ENCODE data around the gene COPS7A. TPM values are rescaled to one million over a fixed set of nuclear protein-coding genes. Genes with fewer than 3 reads are reported as not detected.
"Not testable (repeated sequence)": the region's sequence is repeated elsewhere in the genome, so short reads cannot be mapped to it uniquely, and the experiment has no call there.

Gene COPS7A
- total RNA-seq, 1 experiment from 2014 or later = 34.2 TPM

DNA sequence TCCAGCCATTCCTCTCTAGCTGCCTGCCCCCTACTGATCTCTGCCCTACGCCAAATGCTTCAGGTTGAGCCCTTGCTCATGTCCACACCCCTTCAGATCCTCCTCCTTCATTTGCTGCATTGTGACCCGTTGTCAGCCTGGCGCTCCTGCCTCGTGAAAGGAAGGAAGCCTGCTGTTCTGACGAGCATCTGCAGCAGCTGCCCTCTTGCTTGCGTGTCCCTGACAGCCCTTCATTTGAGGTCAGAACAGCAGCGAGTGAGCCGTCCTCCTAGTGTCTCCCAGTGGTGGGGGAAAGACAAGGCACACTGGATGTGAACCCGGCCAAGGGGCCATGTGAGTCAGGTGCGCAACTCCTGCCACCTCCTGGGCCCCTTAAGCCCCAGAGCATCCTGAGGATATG lies 20.2 kb upstream of the COPS7A start:
- Histone ChIP-seq H3K27ac (ENCODE audit: insufficient read length, low read depth, low read length) (no peak overlapping the region), H3K79me2 (ENCODE audit: insufficient read depth, low read length) (no peaks in the 10 kb centered on the region), H3K14ac (ENCODE audit: insufficient read depth, low read length) (no peak overlapping the region), H2AFZ (ENCODE audit: low read length) (no peak overlapping the region), H3K23me2 (ENCODE audit: insufficient read length, low read depth, low read length, poor library complexity, severe bottlenecking) (peaks cover 17% of the 10 kb centered on the region), H3K23ac (ENCODE audit: insufficient read length, low read depth, low read length) (no peak overlapping the region), H2BK20ac (ENCODE audit: low read depth, low read length, poor library complexity, severe bottlenecking) (no peak overlapping the region), H3K27me3 (ENCODE audit: insufficient read depth, low read length) (peaks cover 3% of the 10 kb centered on the region; the same call in 1 of the 2 replicates), H3K9ac (ENCODE audit: extremely low read depth, insufficient read length, low read length) (no peak overlapping the region), H3K18ac (ENCODE audit: insufficient read length, low read depth, low read length) (no peak overlapping the region), H3K4ac (ENCODE audit: low read depth, low read length) (no peak overlapping the region), H2BK12ac (ENCODE audit: insufficient read length, low read depth, low read length) (no peak overlapping the region), H4K5ac (ENCODE audit: insufficient read length, low read depth, low read length) (no peak overlapping the region), H4K91ac (ENCODE audit: insufficient read length, low read depth, low read length) (no peak overlapping the region), H3K79me1 (ENCODE audit: insufficient read depth, low read depth, low read length, poor library complexity, severe bottlenecking) (no peaks in the 10 kb centered on the region), H3T11ph (ENCODE audit: low read length) (no peak overlapping the region), H2AK5ac (ENCODE audit: insufficient read length, low read length) (no peak overlapping the region), H2BK15ac (ENCODE audit: low read depth, low read length) (no peak overlapping the region), H2BK5ac (ENCODE audit: insufficient read length, low read length) (no peak overlapping the region), H3K56ac (ENCODE audit: insufficient read length, low read depth, low read length) (no peak overlapping the region), H3K4me1 (ENCODE audit: insufficient read depth, low read length) (peaks cover 3% of the 10 kb centered on the region; the same call in 1 of the 2 replicates), H3K4me2 (ENCODE audit: insufficient read depth, insufficient read length, low read length) (peak overlapping the region; percentile 9), H4K8ac (replicated peaks; ENCODE audit: insufficient read length, low read depth, low read length) (no peak overlapping the region), H2BK120ac (ENCODE audit: low read depth, low read length, poor library complexity, severe bottlenecking) (no peak overlapping the region), H3K9me3 (ENCODE audit: control insufficient read depth, low read depth, low read length) (no peaks in the 10 kb centered on the region), H4K20me1 (ENCODE audit: control insufficient read depth, insufficient read depth, insufficient read length) (no peaks in the 10 kb centered on the region)
- Mint-ChIP-seq H3K9me3 (peaks cover 0 to 2% of the 10 kb centered on the region in 2 experiments; a peak in 3 of 5 replicates), H3K36me3 (ENCODE audit: insufficient read depth in 1 of 3, low read depth in 3 of 3) (peaks cover 0 to 4% (median 0%) of the 10 kb centered on the region in 3 experiments; a peak in 4 of 7 replicates), H3K4me3 (peak overlapping the region; percentile 21 to 38; a peak in 4 of 5 replicates), H3K4me1 (peaks cover 15 to 19% of the 10 kb centered on the region in 2 experiments), H3K27me3 (ENCODE audit: low read depth) (peaks cover 62% of the 10 kb centered on the region), H3K27ac (peak overlapping the region in 1 of 3 experiments; percentile 30; a peak in 1 of 7 replicates)
- peak; percentile 83 for DNase-seq
- no CpG with 5 or more reads among the region's 10 CpGs for WGBS (ENCODE audit: extremely low coverage, insufficient read length, low lambda C conversion rate)
- TF ChIP-seq, protein P1, sequence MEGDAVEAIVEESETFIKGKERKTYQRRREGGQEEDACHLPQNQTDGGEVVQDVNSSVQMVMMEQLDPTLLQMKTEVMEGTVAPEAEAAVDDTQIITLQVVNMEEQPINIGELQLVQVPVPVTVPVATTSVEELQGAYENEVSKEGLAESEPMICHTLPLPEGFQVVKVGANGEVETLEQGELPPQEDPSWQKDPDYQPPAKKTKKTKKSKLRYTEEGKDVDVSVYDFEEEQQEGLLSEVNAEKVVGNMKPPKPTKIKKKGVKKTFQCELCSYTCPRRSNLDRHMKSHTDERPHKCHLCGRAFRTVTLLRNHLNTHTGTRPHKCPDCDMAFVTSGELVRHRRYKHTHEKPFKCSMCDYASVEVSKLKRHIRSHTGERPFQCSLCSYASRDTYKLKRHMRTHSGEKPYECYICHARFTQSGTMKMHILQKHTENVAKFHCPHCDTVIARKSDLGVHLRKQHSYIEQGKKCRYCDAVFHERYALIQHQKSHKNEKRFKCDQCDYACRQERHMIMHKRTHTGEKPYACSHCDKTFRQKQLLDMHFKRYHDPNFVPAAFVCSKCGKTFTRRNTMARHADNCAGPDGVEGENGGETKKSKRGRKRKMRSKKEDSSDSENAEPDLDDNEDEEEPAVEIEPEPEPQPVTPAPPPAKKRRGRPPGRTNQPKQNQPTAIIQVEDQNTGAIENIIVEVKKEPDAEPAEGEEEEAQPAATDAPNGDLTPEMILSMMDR (conservative IDR thresholded peaks at IDR 0.05) = peak; percentile 32; the same call in 2 of the 3 replicates

DNA sequence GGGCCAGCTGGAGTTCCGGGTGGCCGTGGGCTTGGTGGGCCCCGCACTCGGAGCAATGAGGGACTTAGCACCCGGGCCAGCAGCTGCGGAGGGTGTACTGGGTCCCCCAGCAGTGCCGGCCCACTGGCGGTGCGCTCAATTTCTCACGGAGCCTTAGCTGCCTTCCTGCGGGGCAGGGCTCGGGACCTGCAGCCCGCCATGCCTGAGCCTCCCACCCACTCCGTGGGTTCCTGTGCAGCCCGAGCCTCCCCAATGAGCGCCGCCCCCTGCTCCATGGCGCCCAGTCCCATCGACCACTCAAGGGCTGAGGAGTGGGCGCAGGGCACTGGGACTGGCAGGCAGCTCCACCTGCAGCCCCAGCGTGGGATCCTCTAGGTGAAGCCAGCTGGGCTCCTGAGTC lies 15.5 kb upstream of the COPS7A start:
- not testable (repeated sequence) for H4K5ac ChIP-seq (ENCODE audit: insufficient read length, low read depth, low read length); H3K18ac ChIP-seq (ENCODE audit: insufficient read length, low read depth, low read length); H3K4me3 Mint-ChIP-seq; H3K9me3 Mint-ChIP-seq; H3T11ph ChIP-seq (ENCODE audit: low read length); H3K56ac ChIP-seq (ENCODE audit: insufficient read length, low read depth, low read length); H3K4me1 Mint-ChIP-seq; H2BK12ac ChIP-seq (ENCODE audit: insufficient read length, low read depth, low read length); H3K27ac ChIP-seq (ENCODE audit: insufficient read length, low read depth, low read length); H3K4me1 ChIP-seq (ENCODE audit: insufficient read depth, low read length); H2BK15ac ChIP-seq (ENCODE audit: low read depth, low read length); H2BK20ac ChIP-seq (ENCODE audit: low read depth, low read length, poor library complexity, severe bottlenecking); H3K23ac ChIP-seq (ENCODE audit: insufficient read length, low read depth, low read length); H3K79me2 ChIP-seq (ENCODE audit: insufficient read depth, low read length); H2BK5ac ChIP-seq (ENCODE audit: insufficient read length, low read length); H3K23me2 ChIP-seq (ENCODE audit: insufficient read length, low read depth, low read length, poor library complexity, severe bottlenecking); H4K8ac ChIP-seq (replicated peaks; ENCODE audit: insufficient read length, low read depth, low read length); H3K9me3 ChIP-seq (ENCODE audit: control insufficient read depth, low read depth, low read length); H3K79me1 ChIP-seq (ENCODE audit: insufficient read depth, low read depth, low read length, poor library complexity, severe bottlenecking); H3K27me3 ChIP-seq (ENCODE audit: insufficient read depth, low read length); H3K27ac Mint-ChIP-seq; H3K9ac ChIP-seq (ENCODE audit: extremely low read depth, insufficient read length, low read length); H3K14ac ChIP-seq (ENCODE audit: insufficient read depth, low read length); H2BK120ac ChIP-seq (ENCODE audit: low read depth, low read length, poor library complexity, severe bottlenecking); H2AK5ac ChIP-seq (ENCODE audit: insufficient read length, low read length); H2AFZ ChIP-seq (ENCODE audit: low read length); H3K4ac ChIP-seq (ENCODE audit: low read depth, low read length); H4K20me1 ChIP-seq (ENCODE audit: control insufficient read depth, insufficient read depth, insufficient read length); H3K4me2 ChIP-seq (ENCODE audit: insufficient read depth, insufficient read length, low read length); H4K91ac ChIP-seq (ENCODE audit: insufficient read length, low read depth, low read length); DNase-seq
- peaks cover 0 to 11% (median 3%) of the 10 kb centered on the region in 3 experiments; a peak in 5 of 7 replicates for H3K36me3 Mint-ChIP-seq (ENCODE audit: insufficient read depth in 1 of 3, low read depth in 3 of 3)
- H3K27me3 Mint-ChIP-seq (ENCODE audit: low read depth) = peaks cover 23% of the 10 kb centered on the region
- no CpG with 5 or more reads among the region's 21 CpGs for WGBS (ENCODE audit: extremely low coverage, insufficient read length, low lambda C conversion rate)
